HepG2 (cell line): ENCODE results near the gene STK40.

Experiments used
- CTCF ChIP-seq: sonication (generic); formaldehyde crosslinking; IDR thresholded peaks from 2 replicates; pipeline ENCODE4 v1.5.0; 2020; ENCODE audit warnings: mild to moderate bottlenecking, missing genetic modification reagents, moderate library complexity
- EP300 ChIP-seq, 3 experiments: sonication (generic) in 1 of 3; formaldehyde crosslinking in 1 of 3; IDR thresholded peaks; 2 replicates each; pipeline versions ENCODE4 v1.5.1 to v1.6.1; 2011 to 2020; ENCODE audit warnings: low read depth in 2 of 3, low read length in 2 of 3, borderline replicate concordance in 1 of 3, improper control_type of control experiment in 1 of 3, mild to moderate bottlenecking in 1 of 3, missing genetic modification reagents in 1 of 3, moderate library complexity in 1 of 3
- ETV6 ChIP-seq: sonication (generic); formaldehyde crosslinking; conservative IDR thresholded peaks from 2 replicates; pipeline ENCODE4 v1.4.0; 2020; ENCODE audit warnings: missing genetic modification reagents
- POGZ ChIP-seq: sonication (generic); formaldehyde crosslinking; IDR thresholded peaks from 2 replicates; pipeline ENCODE4 v1.4.0; 2020; ENCODE audit warnings: mild to moderate bottlenecking, missing genetic modification reagents
- RAD51 ChIP-seq: fragments of 450-650 bp; IDR thresholded peaks from 2 replicates; pipeline ENCODE4 v1.6.1; 2016; ENCODE audit warnings: borderline replicate concordance
- ZBTB10 ChIP-seq: sonication (generic); formaldehyde crosslinking; IDR thresholded peaks from 2 replicates; pipeline ENCODE4 v1.4.0; 2020; ENCODE audit warnings: missing genetic modification reagents, borderline replicate concordance

- TF ChIP-seq CTCF (no peak), EP300 (IDR thresholded peaks at IDR 0.05; ENCODE audit: low read depth in 2 of 2, low read length in 2 of 2) (no peak), EP300 (CRISPR knock-in tag; IDR thresholded peaks at IDR 0.05; ENCODE audit: borderline replicate concordance) (no peak), POGZ (no peak), ZBTB10 (CRISPR knock-in tag) (no peak), ETV6 (CRISPR knock-in tag) (no peak), RAD51 (no peak)
Observed at GRCh38 chr1:36355811-36356210, 29.9 kb downstream of the STK40 start.
